ENCODE measurements around the gene CDIP1.

DNA sequence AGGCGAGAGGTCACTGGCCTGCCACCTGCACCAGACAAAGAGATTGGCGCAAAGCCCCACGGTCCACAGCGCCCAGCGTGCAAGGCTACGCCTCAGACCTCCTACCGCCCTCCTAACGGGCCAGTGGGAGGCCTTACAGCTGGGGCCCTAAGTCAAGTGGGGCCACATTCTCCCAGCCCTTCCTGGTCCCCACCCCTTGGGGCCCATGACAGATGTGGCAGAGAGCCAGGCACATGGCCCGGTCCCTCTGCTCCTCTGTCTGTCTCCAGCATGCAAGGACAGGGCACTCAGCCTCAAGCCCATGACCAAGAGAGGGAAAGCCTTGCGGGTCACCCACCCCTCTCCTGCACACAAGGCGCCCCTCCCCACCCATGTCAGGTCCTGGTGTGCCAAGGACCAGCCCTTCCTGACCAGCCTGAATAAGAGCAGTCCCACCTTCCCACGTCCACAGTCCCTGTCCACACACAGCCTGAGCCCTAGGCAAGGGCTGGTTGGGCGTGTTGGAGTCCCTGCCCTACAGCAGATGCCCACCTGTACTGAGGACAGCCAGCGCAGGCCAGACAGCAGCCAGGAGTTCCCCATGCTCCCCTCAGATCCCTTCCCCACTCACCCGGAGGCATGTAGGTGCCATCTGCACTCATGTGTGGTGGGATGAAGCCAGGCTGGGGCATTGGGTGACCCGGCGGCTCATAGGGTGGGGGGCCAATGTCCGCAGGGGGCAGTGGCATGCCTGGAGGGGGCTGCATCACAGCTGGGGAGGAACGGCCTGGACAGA lies 25.3 kb downstream of the CDIP1 start:
- TF ChIP-seq SP1 (IDR thresholded peaks at IDR 0.05): no peak
- no peak for TF ChIP-seq CTBP1 (IDR thresholded peaks at IDR 0.05; ENCODE audit: borderline replicate concordance)
